PFSK-1 (cell line): ENCODE data around the gene GPC6.
A peak's percentile ranks its signal among the peaks of the same experiment; 100 is the strongest.

Experiments used
- FOXP2 ChIP-seq: optimal IDR thresholded peaks from 2 replicates; pipeline ENCODE3; 2011; ENCODE audit warnings: borderline replicate concordance, control low read depth, inconsistent platforms; ENCODE audit not compliant: insufficient read depth; ENCODE audit errors: extremely low read length, extremely low read depth
- POLR2AphosphoS5 ChIP-seq: IDR thresholded peaks from 2 replicates; pipeline ENCODE4 v1.6.1; 2012; ENCODE audit warnings: low read depth, mild to moderate bottlenecking, control low read depth, low read length, moderate library complexity
- SIN3A ChIP-seq: IDR thresholded peaks from 2 replicates; pipeline ENCODE4 v1.6.1; 2012; ENCODE audit warnings: mild to moderate bottlenecking, low read length, moderate library complexity, borderline replicate concordance; ENCODE audit not compliant: insufficient read depth
- TAF1 ChIP-seq: IDR thresholded peaks from 2 replicates; pipeline ENCODE4 v1.6.1; 2012; ENCODE audit warnings: low read length, control low read depth, borderline replicate concordance; ENCODE audit not compliant: insufficient read depth
- TF ChIP-seq, protein P1 (sequence below), 2 experiments: IDR thresholded peaks; 2 replicates each; pipeline versions ENCODE4 v1.6.1 to v1.8.0; 2011 to 2012; ENCODE audit warnings: low read depth in 2 of 2, low read length in 2 of 2, control low read depth in 1 of 2, inconsistent platforms in 1 of 2, mild to moderate bottlenecking in 1 of 2, moderate library complexity in 1 of 2; ENCODE audit not compliant: insufficient read depth in 1 of 2

GPC6 gene

DNA sequence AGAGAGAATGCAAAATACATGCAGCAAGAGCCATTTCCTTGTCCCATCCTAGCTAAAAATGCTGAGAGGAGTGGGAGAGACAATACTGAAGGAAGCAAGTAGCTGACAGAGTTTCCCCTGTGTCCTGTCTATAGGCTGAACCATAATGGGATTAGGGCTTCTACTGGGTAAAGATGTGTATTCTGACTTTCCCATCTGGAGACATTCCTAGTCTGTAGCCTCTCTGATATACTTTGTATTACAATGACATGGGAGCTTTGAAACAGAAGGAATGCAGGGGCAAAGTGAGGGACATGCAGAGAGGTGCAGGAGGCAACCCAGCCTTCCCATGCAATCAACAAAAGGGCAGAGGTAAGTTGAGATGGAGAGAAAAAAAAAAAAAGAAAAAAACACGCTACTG is 10.5 kb upstream of the GPC6 start:
- TF ChIP-seq FOXP2 (no peak), SIN3A (no peak), POLR2AphosphoS5 (no peak), TAF1 (no peak)
- TF ChIP-seq, protein P1, sequence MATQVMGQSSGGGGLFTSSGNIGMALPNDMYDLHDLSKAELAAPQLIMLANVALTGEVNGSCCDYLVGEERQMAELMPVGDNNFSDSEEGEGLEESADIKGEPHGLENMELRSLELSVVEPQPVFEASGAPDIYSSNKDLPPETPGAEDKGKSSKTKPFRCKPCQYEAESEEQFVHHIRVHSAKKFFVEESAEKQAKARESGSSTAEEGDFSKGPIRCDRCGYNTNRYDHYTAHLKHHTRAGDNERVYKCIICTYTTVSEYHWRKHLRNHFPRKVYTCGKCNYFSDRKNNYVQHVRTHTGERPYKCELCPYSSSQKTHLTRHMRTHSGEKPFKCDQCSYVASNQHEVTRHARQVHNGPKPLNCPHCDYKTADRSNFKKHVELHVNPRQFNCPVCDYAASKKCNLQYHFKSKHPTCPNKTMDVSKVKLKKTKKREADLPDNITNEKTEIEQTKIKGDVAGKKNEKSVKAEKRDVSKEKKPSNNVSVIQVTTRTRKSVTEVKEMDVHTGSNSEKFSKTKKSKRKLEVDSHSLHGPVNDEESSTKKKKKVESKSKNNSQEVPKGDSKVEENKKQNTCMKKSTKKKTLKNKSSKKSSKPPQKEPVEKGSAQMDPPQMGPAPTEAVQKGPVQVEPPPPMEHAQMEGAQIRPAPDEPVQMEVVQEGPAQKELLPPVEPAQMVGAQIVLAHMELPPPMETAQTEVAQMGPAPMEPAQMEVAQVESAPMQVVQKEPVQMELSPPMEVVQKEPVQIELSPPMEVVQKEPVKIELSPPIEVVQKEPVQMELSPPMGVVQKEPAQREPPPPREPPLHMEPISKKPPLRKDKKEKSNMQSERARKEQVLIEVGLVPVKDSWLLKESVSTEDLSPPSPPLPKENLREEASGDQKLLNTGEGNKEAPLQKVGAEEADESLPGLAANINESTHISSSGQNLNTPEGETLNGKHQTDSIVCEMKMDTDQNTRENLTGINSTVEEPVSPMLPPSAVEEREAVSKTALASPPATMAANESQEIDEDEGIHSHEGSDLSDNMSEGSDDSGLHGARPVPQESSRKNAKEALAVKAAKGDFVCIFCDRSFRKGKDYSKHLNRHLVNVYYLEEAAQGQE (IDR thresholded peaks at IDR 0.05; ENCODE audit: insufficient read depth in 1 of 2, low read depth in 2 of 2, low read length in 2 of 2), result no peak

DNA sequence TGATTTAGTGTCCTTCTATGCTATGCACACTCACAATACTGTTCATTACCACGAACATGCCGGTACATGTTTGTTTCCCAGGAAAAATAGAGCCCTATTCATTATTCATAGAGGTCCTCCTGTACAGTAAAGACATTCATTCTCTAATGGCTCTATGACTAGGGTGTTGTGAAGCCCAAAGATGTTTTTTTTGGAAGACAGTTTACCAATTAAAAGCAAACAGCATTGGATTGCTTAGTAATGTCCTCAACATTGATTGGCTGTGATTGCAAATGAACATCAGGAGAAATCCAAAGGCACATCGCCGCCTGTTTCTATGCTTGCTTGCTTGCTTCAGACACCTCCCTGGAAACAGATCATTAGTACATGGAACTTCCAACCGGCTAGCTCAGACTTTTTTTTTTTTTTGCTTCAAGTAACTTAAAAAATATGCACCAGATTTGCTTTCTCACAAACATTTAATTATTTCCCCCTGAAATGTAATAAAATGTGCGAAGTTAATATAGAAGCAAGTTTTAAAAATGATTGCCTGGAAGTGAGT is 8.8 kb upstream of the GPC6 start:
- TF ChIP-seq FOXP2 (no peak), TAF1 (no peak), SIN3A (no peak), POLR2AphosphoS5 (no peak)
- TF ChIP-seq, protein P1 (IDR thresholded peaks at IDR 0.05; ENCODE audit: insufficient read depth in 1 of 2, low read depth in 2 of 2, low read length in 2 of 2), result no peak

- no peak for TF ChIP-seq SIN3A
- no peak for TF ChIP-seq POLR2AphosphoS5
- TF ChIP-seq, protein P1 (IDR thresholded peaks at IDR 0.05; ENCODE audit: insufficient read depth in 1 of 2, low read depth in 2 of 2, low read length in 2 of 2), result no peak
- no peak for TF ChIP-seq FOXP2
- TF ChIP-seq TAF1, result no peak
These were observed 8.0 kb upstream of the GPC6 start for GRCh38 chr13:93218583-93218982.

GRCh38 chr13:93220073-93220472 is 6.5 kb upstream of the GPC6 start:
- peak; percentile 58; the same call in 1 of the 2 replicates for TF ChIP-seq SIN3A
- no peak for TF ChIP-seq TAF1

DNA sequence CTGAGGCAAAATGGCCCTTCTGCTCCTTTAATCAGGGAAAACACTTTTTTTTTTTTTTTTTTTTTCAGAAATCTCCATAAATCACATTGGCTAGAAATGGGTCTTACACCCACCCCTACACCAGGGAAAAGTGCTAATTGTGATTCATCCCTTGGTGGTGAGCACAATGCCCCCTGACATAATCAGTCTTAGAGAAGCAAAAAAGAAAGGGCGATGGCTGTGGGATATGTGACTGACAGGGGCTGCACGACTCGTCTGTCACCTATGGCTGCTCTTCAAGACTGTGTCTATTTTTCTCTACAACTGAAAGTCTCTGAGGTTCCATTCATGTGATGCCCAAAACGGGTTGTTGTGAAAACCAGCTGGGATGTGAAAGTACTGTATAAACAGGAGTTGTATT is 3.6 kb upstream of the GPC6 start:
- TF ChIP-seq, protein P1 (IDR thresholded peaks at IDR 0.05; ENCODE audit: insufficient read depth in 1 of 2, low read depth in 2 of 2, low read length in 2 of 2), result no peak
- no peak for TF ChIP-seq TAF1
- TF ChIP-seq SIN3A, result no peak
- TF ChIP-seq POLR2AphosphoS5, result no peak
- TF ChIP-seq FOXP2, result no peak
